GM12878 (cell line): ENCODE measurements around the gene RCOR1. TPM values are rescaled to one million over a fixed set of nuclear protein-coding genes. Genes with fewer than 3 reads are reported as not detected.

ENCODE experiments used
- ATAC-seq: fragments of 200-7000 bp; cut with Tn5 transposase; 3 replicates; pipeline ENCODE4 v1.9.1; 2020; ENCODE audit warnings: mild to moderate bottlenecking, moderate library complexity
- BruUV-seq: library from RNA; stranded (reverse); fragments of 400-500 nt; replicated peaks from 2 replicates; lab custom pipeline; 2021; lab: Mats Ljungman, UMichigan
- CTCF ChIA-PET: fragments of 300-600 bp; sonication (Branson Sonifier 250); formaldehyde crosslinking; extraction: SDS; loops from one replicate; lab custom pipeline; 2021; ENCODE audit warnings: inconsistent platforms; lab: Yijun Ruan, JAX
- POLR2A ChIA-PET: fragments of 350-600 bp; formaldehyde crosslinking; extraction: SDS; loops from one replicate; lab custom pipeline; 2021; ENCODE audit warnings: inconsistent platforms; lab: Charles Lee
- RAD21 ChIA-PET: fragments of 300-600 bp; sonication (Branson Sonifier 250); formaldehyde crosslinking; loops from one replicate; lab custom pipeline; 2023; ENCODE audit warnings: antibody characterized with exemption; ENCODE audit not compliant: unreplicated experiment; lab: Charles Lee
- SMC1A ChIA-PET: fragments of 300-600 bp; sonication (Branson Sonifier 250); formaldehyde crosslinking; loops from one replicate; lab custom pipeline; 2023; ENCODE audit not compliant: unreplicated experiment, uncharacterized antibody; lab: Charles Lee
- DNase-seq: peaks from one replicate; pipeline ENCODE4 v3.0.0-alpha.2; 2011; ENCODE audit warnings: low read depth, low spot score
- FAIRE-seq: peaks from 3 replicates; lab custom pipeline; 2011; peaks lifted over from hg19 to GRCh38; lab: Jason Lieb, UNC
- H2AFZ ChIP-seq: 2 replicates; pipeline ENCODE4 v1.6.0; 2011; ENCODE audit warnings: low read depth, low read length, control low read depth; ENCODE audit not compliant: control insufficient read depth
- H3K27ac ChIP-seq: 2 replicates; pipeline ENCODE4 v1.5.1; 2011; ENCODE audit warnings: control low read depth; ENCODE audit not compliant: control insufficient read depth, insufficient read depth
- H3K27me3 ChIP-seq, 2 experiments: replicated peaks in 1 of 2; 2 replicates each; pipeline versions ENCODE4 v1.6.0 to v1.6.1; 2011; ENCODE audit warnings: low read length in 1 of 2; ENCODE audit not compliant: control insufficient read depth in 2 of 2, insufficient read depth in 2 of 2
- H3K36me3 ChIP-seq, 2 experiments: 2 replicates each; pipeline ENCODE4 v1.5.1; 2011; ENCODE audit warnings: low read length in 1 of 2; ENCODE audit not compliant: control insufficient read depth in 2 of 2, insufficient read depth in 2 of 2
- H3K4me1 ChIP-seq: 2 replicates; pipeline ENCODE4 v1.6.1; 2011; ENCODE audit warnings: mild to moderate bottlenecking, low read length, moderate library complexity, mixed read lengths; ENCODE audit not compliant: control insufficient read depth, insufficient read depth
- H3K4me2 ChIP-seq: 2 replicates; pipeline ENCODE4 v1.6.0; 2011; ENCODE audit warnings: control low read depth; ENCODE audit not compliant: control insufficient read depth, insufficient read depth
- H3K4me3 ChIP-seq: fragments of 200-600 bp; sonication (generic); 2 replicates; pipeline ENCODE4 v1.5.1; 2016
- H3K79me2 ChIP-seq: 2 replicates; pipeline ENCODE4 v1.6.0; 2011; ENCODE audit warnings: low read length; ENCODE audit not compliant: control insufficient read depth, insufficient read depth
- H3K9ac ChIP-seq: 2 replicates; pipeline ENCODE4 v1.8.0; 2011; ENCODE audit warnings: low read length, control low read depth, mixed read lengths; ENCODE audit not compliant: control insufficient read depth, insufficient read depth
- H3K9me3 ChIP-seq: replicated peaks from 3 replicates; pipeline ENCODE4 v1.5.1; 2011; ENCODE audit warnings: mild to moderate bottlenecking, low read length; ENCODE audit not compliant: control insufficient read depth, insufficient read depth
- H4K20me1 ChIP-seq: 2 replicates; pipeline ENCODE4 v1.6.0; 2011; ENCODE audit not compliant: control insufficient read depth, insufficient read depth
- EED ChIP-seq: sonication (generic); IDR thresholded peaks from 2 replicates; pipeline ENCODE4 v1.6.1; 2016; ENCODE audit warnings: antibody characterized with exemption, low read depth
- SREBF2 ChIP-seq: IDR thresholded peaks from 2 replicates; pipeline ENCODE4 v1.6.1; 2012; ENCODE audit warnings: mild to moderate bottlenecking, low read length
- SRF ChIP-seq, 2 experiments: IDR thresholded peaks; 2 replicates each; pipeline ENCODE4 v1.6.1; 2011; ENCODE audit warnings: low read depth in 2 of 2, low read length in 2 of 2, mild to moderate bottlenecking in 1 of 2, moderate library complexity in 1 of 2
- TBL1XR1 ChIP-seq: IDR thresholded peaks from 2 replicates; pipeline ENCODE4 v1.6.1; 2012; ENCODE audit warnings: low read depth, low read length, improper control_type of control experiment
- ZBTB40 ChIP-seq: fragments of 450-650 bp; IDR thresholded peaks from 2 replicates; pipeline ENCODE4 v1.6.1; 2016; ENCODE audit warnings: mild to moderate bottlenecking, moderate library complexity, borderline replicate concordance
- WGBS: methylation state at CpG from one replicate; pipeline ENCODE4 v1.1.6; 2016; ENCODE audit warnings: low lambda C conversion rate; ENCODE audit not compliant: insufficient replicate concordance, insufficient coverage; ENCODE audit errors: missing lambda C conversion rate; 5-methylcytosine and 5-hydroxymethylcytosine counted together
- in situ Hi-C: fragments of 300-500 bp; cut with MboI; formaldehyde crosslinking; loops from 9 replicates; pipeline ENCODE4 v1.14.3; 2018; ENCODE audit warnings: mixed read lengths
- intact Hi-C: fragments of 100-400 bp; cut with micrococcal nuclease; formaldehyde crosslinking; loops from one replicate; pipeline ENCODE4 v1.14.2; 2022; ENCODE audit not compliant: unreplicated experiment
- polyA plus RNA-seq, 11 experiments: library from polyadenylated mRNA; depleted of rRNA in 4 of 11; unstranded in 6 of 11; stranded (reverse) in 5 of 11; fragments of >200 nt; fragmentation: Nextera tagmentation in 4 of 11; fragmentation: Illumina TruSeq in 1 of 11; extraction: Ambion mirVana in 4 of 11; extraction: Trizol in 1 of 11; gene quantifications; 1 replicate in 1 of 11; 2 replicates in 10 of 11; pipeline versions ENCODE4 v1.2.1 to v1.2.3, GENCODE V29; 2011 to 2016; ENCODE audit warnings: inconsistent platforms in 2 of 11, missing spikeins in 2 of 11, low read depth in 1 of 11
- total RNA-seq, 4 experiments: library from RNA; depleted of rRNA in 3 of 4; stranded (reverse); fragments of >200 nt in 3 of 4; fragmentation: Illumina TruSeq in 1 of 4; extraction: Trizol in 1 of 4; gene quantifications; 2 replicates each; pipeline versions ENCODE4 v1.2.1 to v1.2.3, GENCODE V29; 2013 to 2021

RCOR1 gene
- total and polyA plus RNA-seq, 10 of the 15 experiments (the other 5 are each of a cell fraction or from before 2014, with no cell fraction given): 1.6 to 12.2 (median 4.4) TPM

GRCh38 chr14:102604183-102604582, 11.7 kb downstream of the RCOR1 start:
- no peak overlapping the region for H3K4me3 ChIP-seq
- H3K9ac ChIP-seq: no peak overlapping the region
- 96% methylated on average over 2 of the region's 2 CpGs for WGBS
- SMC1A ChIA-PET: interaction anchor here (0.6 to 2.8 kb wide), 3 partner anchors 10 to 90 kb away, joined by 3 to 14 read pairs (median 3); no protein-coding TSS in a partner anchor
- TSS peak; percentile 46 for BruUV-seq
- CTCF ChIA-PET: interaction anchor here (1.3 to 2.7 kb wide), 2 partner anchors 10 to 50 kb away, joined by 4 to 22 read pairs; no protein-coding TSS in a partner anchor
- peaks cover 50% of the 10 kb centered on the region for H3K79me2 ChIP-seq
- no peaks in the 10 kb centered on the region for H3K9me3 ChIP-seq
- RAD21 ChIA-PET: interaction anchor here (1.0 kb wide), 1 partner anchor 42 kb away, joined by 3 read pairs; no protein-coding TSS in a partner anchor
- intact Hi-C loops: no loop called here
- ATAC-seq (no peak), DNase-seq (no peak), FAIRE-seq (no peak)
- in situ Hi-C loops: no loop called here
- POLR2A ChIA-PET: interaction anchor here (1.7 kb wide), 1 partner anchor 10 kb away, joined by 10 read pairs; no protein-coding TSS in a partner anchor
- peaks cover 46% of the 10 kb centered on the region for H3K4me1 ChIP-seq
- no peak overlapping the region for H2AFZ ChIP-seq
- TF ChIP-seq SRF (IDR thresholded peaks at IDR 0.05; ENCODE audit: low read depth in 2 of 2, low read length in 2 of 2): 0 out of 4 replicates have a peak, but pooled peaks of 1 of the 2 experiments have one; percentile 38
- no peak for TF ChIP-seq TBL1XR1
- no peaks in the 10 kb centered on the region for H3K36me3 ChIP-seq
- H3K4me2 ChIP-seq: no peak overlapping the region
- no peaks in the 10 kb centered on the region; the same call in 1 of the 2 replicates for H4K20me1 ChIP-seq
- no peaks in the 10 kb centered on the region for H3K27me3 ChIP-seq
- H3K27ac ChIP-seq: no peak overlapping the region

DNA sequence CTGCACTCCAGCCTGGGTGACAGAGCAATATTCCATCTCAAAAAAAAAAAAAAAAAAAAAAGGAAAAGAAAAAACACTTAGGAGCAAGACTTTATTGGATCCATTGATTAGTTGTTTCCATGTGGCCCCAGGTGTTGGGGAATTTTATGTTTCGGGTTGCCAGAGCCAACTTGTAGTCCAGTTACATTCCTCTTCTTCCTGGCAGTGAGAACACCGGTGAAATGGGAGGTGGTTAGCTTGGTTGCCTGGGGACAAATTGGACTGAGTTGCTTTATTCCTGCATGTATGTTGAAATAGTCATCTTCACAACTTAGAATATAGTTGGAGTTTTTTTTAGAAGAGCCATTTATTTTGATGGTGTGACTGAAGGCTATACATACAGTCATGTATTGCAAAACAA, 12.6 kb downstream of the RCOR1 start:
- in situ Hi-C loops (no loop called here), intact Hi-C loops (loop anchor here (5.0 kb wide), 1 partner anchor 157 kb away; no protein-coding TSS in a partner anchor)
- 100% methylated on average over 2 of the region's 2 CpGs for WGBS
- TF ChIP-seq SREBF2 (no peak), EED (no peak), ZBTB40 (no peak)
- Histone ChIP-seq H3K4me2 (no peak overlapping the region), H2AFZ (no peak overlapping the region), H3K27ac (no peak overlapping the region), H3K27me3 (no peaks in the 10 kb centered on the region), H4K20me1 (no peaks in the 10 kb centered on the region; the same call in 1 of the 2 replicates), H3K79me2 (peaks cover 52% of the 10 kb centered on the region), H3K9ac (no peak overlapping the region), H3K4me3 (peak overlapping the region; percentile 10; the same call in 1 of the 2 replicates), H3K9me3 (no peaks in the 10 kb centered on the region), H3K36me3 (no peaks in the 10 kb centered on the region), H3K4me1 (peaks cover 46% of the 10 kb centered on the region)
- DNase-seq (no peak), FAIRE-seq (no peak), ATAC-seq (no peak)
- ChIA-PET RAD21 (no interaction called here), CTCF (interaction anchor here (0.7 to 2.7 kb wide), 2 partner anchors 11 to 40 kb away, joined by 3 to 22 read pairs; no protein-coding TSS in a partner anchor), SMC1A (interaction anchor here (1.1 to 2.8 kb wide), 2 partner anchors 10 to 89 kb away, joined by 3 to 14 read pairs; no protein-coding TSS in a partner anchor), POLR2A (no interaction called here)
- no TSS peak for BruUV-seq
